A549 (cell line): ENCODE results near the gene KCNAB3. TPM values are rescaled to one million over a fixed set of nuclear protein-coding genes. Genes with fewer than 3 reads are reported as not detected.

Experiments used
- ATAC-seq, 2 experiments: fragments of 200-7000 bp in 1 of 2; fragments of >200 bp in 1 of 2; cut with Nextera tagmentation in 1 of 2; cut with Tn5 transposase in 1 of 2; 3 replicates each; pipeline versions ENCODE4 v1.8.0 to v1.9.1; 2018 to 2020; ENCODE audit warnings: mild to moderate bottlenecking in 1 of 2, moderate library complexity in 1 of 2
- CTCF ChIA-PET: fragments of 300-600 bp; sonication (Branson Sonifier 250); formaldehyde crosslinking; extraction: SDS; loops from one replicate; lab custom pipeline; 2021; ENCODE audit warnings: antibody characterized with exemption, inconsistent platforms; lab: Yijun Ruan, JAX
- POLR2A ChIA-PET: fragments of 350-600 bp; formaldehyde crosslinking; extraction: SDS; loops from one replicate; lab custom pipeline; 2021; ENCODE audit warnings: antibody characterized with exemption, inconsistent platforms; lab: Yijun Ruan, JAX
- DNase-seq, 2 experiments: peaks; one replicate each; pipeline versions ENCODE4 v3.0.0 to v3.0.0-alpha.2; 2011 to 2016; ENCODE audit warnings: low read depth in 1 of 2, low spot score in 1 of 2
- FAIRE-seq: peaks from 2 replicates; lab custom pipeline; 2011; peaks lifted over from hg19 to GRCh38; lab: Jason Lieb, UNC
- H3K27ac ChIP-seq, 2 experiments: fragments of >200 bp; sonication (Bioruptor Twin); formaldehyde crosslinking; 3 replicates each; pipeline ENCODE4 v1.5.1; 2016 to 2017
- H3K4me1 ChIP-seq: fragments of >200 bp; sonication (Bioruptor Twin); formaldehyde crosslinking; 3 replicates; pipeline ENCODE4 v1.6.1; 2016
- H3K4me2 ChIP-seq: fragments of >200 bp; sonication (Bioruptor Twin); formaldehyde crosslinking; 3 replicates; pipeline ENCODE4 v1.6.1; 2016
- H3K4me3 ChIP-seq: fragments of >200 bp; sonication (Bioruptor Twin); formaldehyde crosslinking; 3 replicates; pipeline ENCODE4 v1.5.1; 2016
- H3K9me3 ChIP-seq: fragments of >200 bp; sonication (Bioruptor Twin); formaldehyde crosslinking; 3 replicates; pipeline ENCODE4 v1.6.1; 2016
- BCL3 ChIP-seq: fragments of >200 bp; sonication (Bioruptor Twin); formaldehyde crosslinking; IDR thresholded peaks from 3 replicates; pipeline ENCODE4 v1.6.1; 2016
- CBX2 ChIP-seq: fragments of 200-600 bp; sonication (generic); IDR thresholded peaks from 2 replicates; pipeline ENCODE4 v1.6.1; 2016; ENCODE audit warnings: low read depth, mild to moderate bottlenecking, borderline replicate concordance
- CBX8 ChIP-seq: fragments of 200-600 bp; sonication (generic); IDR thresholded peaks from 2 replicates; pipeline ENCODE4 v1.6.1; 2016
- CEBPB ChIP-seq, 2 experiments: fragments of >200 bp in 1 of 2; sonication (Bioruptor Twin) in 1 of 2; formaldehyde crosslinking in 1 of 2; IDR thresholded peaks; 2 replicates each; pipeline ENCODE4 v1.6.1; 2012 to 2016
- E2F6 ChIP-seq: IDR thresholded peaks from 2 replicates; pipeline ENCODE4 v1.6.1; 2012; ENCODE audit warnings: low read depth, borderline replicate concordance
- ESRRA ChIP-seq: fragments of 150-350 bp; IDR thresholded peaks from 2 replicates; pipeline ENCODE4 v1.6.1; 2014; ENCODE audit warnings: mild to moderate bottlenecking, low read length, borderline replicate concordance
- FOSL2 ChIP-seq, 2 experiments: fragments of 450-650 bp in 1 of 2; fragments of >200 bp in 1 of 2; sonication (Bioruptor Twin) in 1 of 2; formaldehyde crosslinking; IDR thresholded peaks; 2 replicates each; pipeline versions ENCODE4 v1.5.0 to v1.6.1; 2016 to 2020; ENCODE audit warnings: mild to moderate bottlenecking in 1 of 2, moderate library complexity in 1 of 2
- HEYL ChIP-seq: fragments of 250-450 bp; sonication (Bioruptor Pico); IDR thresholded peaks from 2 replicates; pipeline ENCODE4 v1.8.0; 2021; ENCODE audit warnings: mild to moderate bottlenecking, moderate library complexity
- HOXB13 ChIP-seq: fragments of 250-450 bp; sonication (Bioruptor Pico); IDR thresholded peaks from 2 replicates; pipeline ENCODE4 v1.5.0; 2020; ENCODE audit warnings: low read depth, mild to moderate bottlenecking, moderate library complexity
- KDM1A ChIP-seq: fragments of 200-600 bp; sonication (generic); IDR thresholded peaks from 2 replicates; pipeline ENCODE4 v1.6.1; 2016; ENCODE audit warnings: low read depth, mild to moderate bottlenecking
- MYC ChIP-seq: IDR thresholded peaks from 2 replicates; pipeline ENCODE4 v1.6.1; 2012; ENCODE audit warnings: mild to moderate bottlenecking, inconsistent platforms, low read length, improper control_type of control experiment, borderline replicate concordance
- NFE2L2 ChIP-seq: fragments of 150-350 bp; conservative IDR thresholded peaks from 2 replicates; pipeline ENCODE4 v1.6.1; 2014; ENCODE audit warnings: low read length
- NPAS2 ChIP-seq: fragments of 250-450 bp; sonication (Bioruptor Pico); IDR thresholded peaks from 2 replicates; pipeline ENCODE4 v1.8.0; 2022; ENCODE audit warnings: mild to moderate bottlenecking, moderate library complexity, borderline replicate concordance
- POLR2A ChIP-seq: IDR thresholded peaks from 2 replicates; pipeline ENCODE4 v1.6.1; 2012; ENCODE audit warnings: mild to moderate bottlenecking, low read length
- RAD21 ChIP-seq, 2 experiments: fragments of >200 bp in 1 of 2; sonication (Bioruptor Twin) in 1 of 2; formaldehyde crosslinking in 1 of 2; IDR thresholded peaks in 1 of 2; conservative IDR thresholded peaks in 1 of 2; 2 replicates in 1 of 2; 3 replicates in 1 of 2; pipeline ENCODE4 v1.6.1; 2012 to 2018; ENCODE audit warnings: inconsistent platforms in 1 of 2
- RARB ChIP-seq: fragments of 250-450 bp; sonication (Bioruptor Pico); IDR thresholded peaks from 2 replicates; pipeline ENCODE4 v1.8.0; 2021; ENCODE audit warnings: mild to moderate bottlenecking, moderate library complexity
- RCOR1 ChIP-seq: fragments of 150-350 bp; IDR thresholded peaks from 2 replicates; pipeline ENCODE4 v1.6.1; 2014; ENCODE audit warnings: antibody characterized with exemption, low read length, low read depth
- SREBF2 ChIP-seq: fragments of 450-650 bp; IDR thresholded peaks from 2 replicates; pipeline ENCODE4 v1.6.1; 2014; ENCODE audit warnings: mild to moderate bottlenecking, moderate library complexity
- ZC3H11A ChIP-seq: fragments of 450-650 bp; IDR thresholded peaks from 2 replicates; pipeline ENCODE4 v1.6.1; 2014; ENCODE audit warnings: antibody characterized with exemption, mild to moderate bottlenecking
- ZFP36 ChIP-seq: fragments of 450-650 bp; IDR thresholded peaks from 2 replicates; pipeline ENCODE4 v1.6.1; 2014; ENCODE audit warnings: borderline replicate concordance; ENCODE audit not compliant: partially characterized antibody
- WGBS: methylation state at CpG from one replicate; pipeline ENCODE4 v1.1.6; 2017; ENCODE audit errors: missing lambda C conversion rate; 5-methylcytosine and 5-hydroxymethylcytosine counted together
- polyA plus RNA-seq, 4 experiments: library from polyadenylated mRNA; depleted of rRNA in 3 of 4; stranded (reverse); fragments of >200 nt; fragmentation: RNase III in 1 of 4; extraction: RNeasy Plus Mini Kit Qiagen cat#74134 plus additional on column Dnase treatment in 1 of 4; gene quantifications; 2 replicates in 3 of 4; 3 replicates in 1 of 4; pipeline ENCODE4 v1.2.3, GENCODE V29; 2011 to 2017
- TF ChIP-seq, protein P1 (sequence below): fragments of >200 bp; sonication (Bioruptor Twin); formaldehyde crosslinking; IDR thresholded peaks from 2 replicates; pipeline ENCODE4 v1.6.1; 2016
- TF ChIP-seq, protein P2 (sequence below): fragments of >200 bp; sonication (Bioruptor Twin); formaldehyde crosslinking; IDR thresholded peaks from 3 replicates; pipeline ENCODE4 v1.5.1; 2016
- TF ChIP-seq, protein P3 (sequence below): fragments of 250-450 bp; sonication (Bioruptor Pico); IDR thresholded peaks from 2 replicates; pipeline ENCODE4 v1.5.0; 2021; ENCODE audit warnings: mild to moderate bottlenecking, moderate library complexity, borderline replicate concordance
- TF ChIP-seq, protein P4 (sequence below): fragments of 150-350 bp; IDR thresholded peaks from 2 replicates; pipeline ENCODE4 v1.6.1; 2014; ENCODE audit warnings: low read depth, mild to moderate bottlenecking, low read length

The KCNAB3 gene
- polyA plus RNA-seq, 2 of the 4 experiments (the other 2 are of a cell fraction), result 2.7 to 3.2 TPM

- no peaks in the 10 kb centered on the region for H3K9me3 ChIP-seq
- no peak for DNase-seq
- ChIA-PET CTCF (interaction anchor here (0.7 to 2.3 kb wide), 17 partner anchors 8 to 172 kb away, joined by 3 to 19 read pairs (median 3); partner anchors contain the start of gene RNF227), POLR2A (interaction anchor here (1.0 kb wide), 1 partner anchor 31 kb away, joined by 5 read pairs; the partner anchor contains the start of gene NAA38)
- ATAC-seq, result peak; percentile 12 to 19; a peak in 4 of 6 replicates
- peak; percentile 18 for FAIRE-seq
- peaks cover 28% of the 10 kb centered on the region for H3K4me1 ChIP-seq
- WGBS, result 59% methylated on average over 18 of the region's 18 CpGs
- H3K4me2 ChIP-seq, result peak within 1 kb of the TSS; percentile 92
- peak within 1 kb of the TSS; percentile 98 for H3K27ac ChIP-seq
- H3K4me3 ChIP-seq, result peak within 1 kb of the TSS; percentile 49
- TF ChIP-seq KDM1A (no peak), CEBPB (IDR thresholded peaks at IDR 0.05) (no peak), ZC3H11A (no peak), ZFP36 (no peak), NPAS2 (CRISPR knock-in tag) (no peak), RCOR1 (no peak), SREBF2 (no peak), CBX2 (no peak), MYC (no peak), BCL3 (no peak), HEYL (no peak), ESRRA (no peak)
- TF ChIP-seq, protein P1, sequence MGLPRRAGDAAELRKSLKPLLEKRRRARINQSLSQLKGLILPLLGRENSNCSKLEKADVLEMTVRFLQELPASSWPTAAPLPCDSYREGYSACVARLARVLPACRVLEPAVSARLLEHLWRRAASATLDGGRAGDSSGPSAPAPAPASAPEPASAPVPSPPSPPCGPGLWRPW, result no peak
- TF ChIP-seq, protein P2, sequence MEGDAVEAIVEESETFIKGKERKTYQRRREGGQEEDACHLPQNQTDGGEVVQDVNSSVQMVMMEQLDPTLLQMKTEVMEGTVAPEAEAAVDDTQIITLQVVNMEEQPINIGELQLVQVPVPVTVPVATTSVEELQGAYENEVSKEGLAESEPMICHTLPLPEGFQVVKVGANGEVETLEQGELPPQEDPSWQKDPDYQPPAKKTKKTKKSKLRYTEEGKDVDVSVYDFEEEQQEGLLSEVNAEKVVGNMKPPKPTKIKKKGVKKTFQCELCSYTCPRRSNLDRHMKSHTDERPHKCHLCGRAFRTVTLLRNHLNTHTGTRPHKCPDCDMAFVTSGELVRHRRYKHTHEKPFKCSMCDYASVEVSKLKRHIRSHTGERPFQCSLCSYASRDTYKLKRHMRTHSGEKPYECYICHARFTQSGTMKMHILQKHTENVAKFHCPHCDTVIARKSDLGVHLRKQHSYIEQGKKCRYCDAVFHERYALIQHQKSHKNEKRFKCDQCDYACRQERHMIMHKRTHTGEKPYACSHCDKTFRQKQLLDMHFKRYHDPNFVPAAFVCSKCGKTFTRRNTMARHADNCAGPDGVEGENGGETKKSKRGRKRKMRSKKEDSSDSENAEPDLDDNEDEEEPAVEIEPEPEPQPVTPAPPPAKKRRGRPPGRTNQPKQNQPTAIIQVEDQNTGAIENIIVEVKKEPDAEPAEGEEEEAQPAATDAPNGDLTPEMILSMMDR, result no peak
- TF ChIP-seq, protein P3, sequence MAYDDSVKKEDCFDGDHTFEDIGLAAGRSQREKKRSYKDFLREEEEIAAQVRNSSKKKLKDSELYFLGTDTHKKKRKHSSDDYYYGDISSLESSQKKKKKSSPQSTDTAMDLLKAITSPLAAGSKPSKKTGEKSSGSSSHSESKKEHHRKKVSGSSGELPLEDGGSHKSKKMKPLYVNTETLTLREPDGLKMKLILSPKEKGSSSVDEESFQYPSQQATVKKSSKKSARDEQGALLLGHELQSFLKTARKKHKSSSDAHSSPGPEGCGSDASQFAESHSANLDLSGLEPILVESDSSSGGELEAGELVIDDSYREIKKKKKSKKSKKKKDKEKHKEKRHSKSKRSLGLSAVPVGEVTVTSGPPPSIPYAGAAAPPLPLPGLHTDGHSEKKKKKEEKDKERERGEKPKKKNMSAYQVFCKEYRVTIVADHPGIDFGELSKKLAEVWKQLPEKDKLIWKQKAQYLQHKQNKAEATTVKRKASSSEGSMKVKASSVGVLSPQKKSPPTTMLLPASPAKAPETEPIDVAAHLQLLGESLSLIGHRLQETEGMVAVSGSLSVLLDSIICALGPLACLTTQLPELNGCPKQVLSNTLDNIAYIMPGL (CRISPR knock-in tag), result no peak
These were observed 41.3 kb downstream of the KCNAB3 start, which contains the start of gene CHD3 for GRCh38 chr17:7888184-7888920. Gene CHD3 (plus strand): TSS chr17:7888789. CDS start chr17:7889001, 212 bp downstream.

- ATAC-seq (peak; percentile 70 to 89), DNase-seq (peak; percentile 96 to 98), FAIRE-seq (peak; percentile 97)
- Histone ChIP-seq H3K4me1 (peaks cover 35% of the 10 kb centered on the region), H3K4me2 (peak overlapping the region; percentile 92), H3K9me3 (no peaks in the 10 kb centered on the region), H3K4me3 (peak overlapping the region; percentile 70), H3K27ac (peak overlapping the region; percentile 98)
- under 1% methylated on average over 33 of the region's 35 CpGs for WGBS
- POLR2A ChIA-PET, result no interaction called here
- CTCF ChIA-PET, result interaction anchor here (1.9 to 2.2 kb wide), 3 partner anchors 15 to 26 kb away, joined by 6 to 9 read pairs (median 9); no protein-coding TSS in a partner anchor
- TF ChIP-seq CBX2 (no peak), CBX8 (no peak), HOXB13 (CRISPR knock-in tag) (no peak), NFE2L2 (no peak), E2F6 (peak; percentile 42; the same call in 1 of the 2 replicates), RARB (CRISPR knock-in tag) (no peak), BCL3 (peak; percentile 9; the same call in 1 of the 3 replicates), FOSL2 (IDR thresholded peaks at IDR 0.05) (no peak), FOSL2 (CRISPR knock-in tag; IDR thresholded peaks at IDR 0.05) (no peak), POLR2A (peak; percentile 75), RAD21 (conservative IDR thresholded peaks at IDR 0.05 in 1 of 2, IDR thresholded peaks at IDR 0.05 in 1 of 2) (0 out of 5 replicates have a peak, but pooled peaks of 1 of the 2 experiments have one; percentile 0)
- TF ChIP-seq, protein P4, sequence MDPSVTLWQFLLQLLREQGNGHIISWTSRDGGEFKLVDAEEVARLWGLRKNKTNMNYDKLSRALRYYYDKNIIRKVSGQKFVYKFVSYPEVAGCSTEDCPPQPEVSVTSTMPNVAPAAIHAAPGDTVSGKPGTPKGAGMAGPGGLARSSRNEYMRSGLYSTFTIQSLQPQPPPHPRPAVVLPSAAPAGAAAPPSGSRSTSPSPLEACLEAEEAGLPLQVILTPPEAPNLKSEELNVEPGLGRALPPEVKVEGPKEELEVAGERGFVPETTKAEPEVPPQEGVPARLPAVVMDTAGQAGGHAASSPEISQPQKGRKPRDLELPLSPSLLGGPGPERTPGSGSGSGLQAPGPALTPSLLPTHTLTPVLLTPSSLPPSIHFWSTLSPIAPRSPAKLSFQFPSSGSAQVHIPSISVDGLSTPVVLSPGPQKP, result no peak
- TF ChIP-seq, protein P1, result no peak
These were observed 42.0 kb downstream of the KCNAB3 start for GRCh38 chr17:7887482-7888183.
